ENCODE results near the gene WWP2.

GRCh38 chr16:69712914-69713581, 49.1 kb upstream of the WWP2 start:
- TF ChIP-seq POLR2AphosphoS5 (IDR thresholded peaks at IDR 0.05; ENCODE audit: borderline replicate concordance, low read depth, low read length) (no peak), EZH2 (IDR thresholded peaks at IDR 0.05) (no peak)

Measured in SK-N-MC (cell line).